OCI-LY3 (cell line): ENCODE results near the gene HELZ.

Experiments used
- H2AFZ ChIP-seq: fragments of 200-600, 300-600 bp; shearing (Covaris generic); 2 replicates; pipeline ENCODE4 v1.6.0; 2014; ENCODE audit warnings: antibody characterized with exemption, low read depth, low read length
- H3K27ac ChIP-seq: fragments of 200-600, 300-600 bp; sonication (generic); 2 replicates; pipeline ENCODE4 v1.5.1; 2014; ENCODE audit warnings: mild to moderate bottlenecking, low read length, moderate library complexity, mixed read lengths
- H3K27me3 ChIP-seq: fragments of 200-600, 300-600 bp; sonication (generic); 2 replicates; pipeline ENCODE4 v1.6.1; 2014; ENCODE audit warnings: low read depth, low read length, mixed read lengths
- H3K36me3 ChIP-seq: fragments of 200-600, 300-600 bp; sonication (generic); replicated peaks from 2 replicates; pipeline ENCODE3; 2014; ENCODE audit warnings: low read depth, low read length, mixed read lengths
- H3K4me1 ChIP-seq: fragments of 300-600, 200-600 bp; sonication (generic); 2 replicates; pipeline ENCODE4 v1.6.1; 2014; ENCODE audit warnings: low read length, mixed read lengths
- H3K4me2 ChIP-seq: fragments of 200-600, 300-600 bp; sonication (generic); 2 replicates; pipeline ENCODE4 v1.6.1; 2014; ENCODE audit warnings: low read length, mixed read lengths
- H3K4me3 ChIP-seq: fragments of 300-600, 200-600 bp; sonication (generic); 2 replicates; pipeline ENCODE4 v1.5.1; 2014; ENCODE audit warnings: antibody characterized with exemption, mild to moderate bottlenecking, low read length, moderate library complexity
- H3K79me2 ChIP-seq: fragments of 300-600, 200-600 bp; shearing (Covaris generic); 2 replicates; pipeline ENCODE4 v1.6.1; 2014; ENCODE audit warnings: mild to moderate bottlenecking, low read length, mixed read lengths
- H3K9ac ChIP-seq: fragments of 300-600, 200-600 bp; shearing (Covaris generic); 2 replicates; pipeline ENCODE4 v1.6.0; 2014; ENCODE audit warnings: mild to moderate bottlenecking, low read length, moderate library complexity
- H3K9me3 ChIP-seq: fragments of 200-600, 300-600 bp; shearing (Covaris generic); 2 replicates; pipeline ENCODE4 v1.6.1; 2014; ENCODE audit warnings: low read length, mixed read lengths; ENCODE audit not compliant: insufficient read depth
- H4K20me1 ChIP-seq: fragments of 200-600, 300-600 bp; sonication (generic); 2 replicates; pipeline ENCODE4 v1.6.1; 2016; ENCODE audit warnings: low read length, mixed read lengths; ENCODE audit not compliant: insufficient read depth
- CTCF ChIP-seq: fragments of 200-600, 300-600 bp; sonication (generic); IDR thresholded peaks from 2 replicates; pipeline ENCODE4 v1.5.1; 2014; ENCODE audit warnings: antibody characterized with exemption, low read length, low read depth
- EZH2phosphoT487 ChIP-seq: fragments of 200-600 bp; shearing (Covaris generic); IDR thresholded peaks from 2 replicates; pipeline ENCODE4 v1.6.1; 2018; ENCODE audit warnings: antibody characterized with exemption, mixed run types, low read depth

The HELZ gene

GRCh38 chr17:67279115-67279514 is 34.1 kb upstream of the HELZ start:
- no peaks in the 10 kb centered on the region for H3K27me3 ChIP-seq
- H3K4me3 ChIP-seq = no peak overlapping the region
- H3K4me1 ChIP-seq = peaks cover 7% of the 10 kb centered on the region
- H3K79me2 ChIP-seq = no peaks in the 10 kb centered on the region
- no peaks in the 10 kb centered on the region for H3K36me3 ChIP-seq
- H4K20me1 ChIP-seq = no peaks in the 10 kb centered on the region
- no peaks in the 10 kb centered on the region for H3K9me3 ChIP-seq
- H3K27ac ChIP-seq = no peak overlapping the region
- TF ChIP-seq EZH2phosphoT487 = no peak
- no peak for TF ChIP-seq CTCF
- no peak overlapping the region for H2AFZ ChIP-seq
- H3K9ac ChIP-seq = no peak overlapping the region
- H3K4me2 ChIP-seq = no peak overlapping the region

- no peaks in the 10 kb centered on the region for H3K27me3 ChIP-seq
- H2AFZ ChIP-seq = no peak overlapping the region
- no peak overlapping the region for H3K4me2 ChIP-seq
- H3K27ac ChIP-seq = no peak overlapping the region
- H4K20me1 ChIP-seq = no peaks in the 10 kb centered on the region
- H3K4me3 ChIP-seq = no peak overlapping the region
- peaks cover 7% of the 10 kb centered on the region for H3K4me1 ChIP-seq
- no peaks in the 10 kb centered on the region for H3K36me3 ChIP-seq
- no peak overlapping the region for H3K9ac ChIP-seq
- no peaks in the 10 kb centered on the region for H3K79me2 ChIP-seq
- TF ChIP-seq CTCF (no peak), EZH2phosphoT487 (no peak)
- no peaks in the 10 kb centered on the region for H3K9me3 ChIP-seq
Measured at GRCh38 chr17:67278363-67278762, 33.4 kb upstream of the HELZ start.

- Histone ChIP-seq H3K4me3 (no peak overlapping the region), H2AFZ (no peak overlapping the region), H3K4me2 (no peak overlapping the region), H3K36me3 (no peaks in the 10 kb centered on the region), H3K9me3 (no peaks in the 10 kb centered on the region), H3K4me1 (no peaks in the 10 kb centered on the region), H3K9ac (no peak overlapping the region), H3K27ac (no peak overlapping the region), H4K20me1 (no peaks in the 10 kb centered on the region), H3K79me2 (no peaks in the 10 kb centered on the region), H3K27me3 (no peaks in the 10 kb centered on the region)
- TF ChIP-seq EZH2phosphoT487 = no peak
- TF ChIP-seq CTCF = peak; percentile 13
Measured at GRCh38 chr17:67276075-67276474, 31.1 kb upstream of the HELZ start.

GRCh38 chr17:67274466-67274865 is 29.5 kb upstream of the HELZ start:
- Histone ChIP-seq H3K4me3 (no peak overlapping the region), H3K36me3 (no peaks in the 10 kb centered on the region), H3K27me3 (no peaks in the 10 kb centered on the region), H3K4me2 (no peak overlapping the region), H4K20me1 (no peaks in the 10 kb centered on the region), H2AFZ (no peak overlapping the region), H3K79me2 (no peaks in the 10 kb centered on the region), H3K9ac (no peak overlapping the region), H3K9me3 (no peaks in the 10 kb centered on the region), H3K4me1 (no peaks in the 10 kb centered on the region), H3K27ac (no peak overlapping the region)
- TF ChIP-seq EZH2phosphoT487 = no peak
- TF ChIP-seq CTCF = no peak
